ENCODE measurements around the gene PHKA2. TPM values are rescaled to one million over a fixed set of nuclear protein-coding genes. Genes with fewer than 3 reads are reported as not detected.
A peak's percentile ranks its signal among the peaks of the same experiment; 100 is the strongest.

Gene PHKA2
- total RNA-seq, 3 donors from 2014 or later (not counting 1 experiment from before 2014, with no cell fraction given) = 34.2 to 45.9 (median 35.1) TPM

GRCh38 chrX:18886344-18887161 is 97.4 kb downstream of the PHKA2 start:
- H3K36me3 ChIP-seq (ENCODE audit: control insufficient read depth, insufficient read depth, low read length) = no peaks in the 10 kb centered on the region
- peaks cover 29% of the 10 kb centered on the region for H3K4me1 ChIP-seq (ENCODE audit: control insufficient read depth, insufficient read depth, low read length)
- TF ChIP-seq CTCF (IDR thresholded peaks at IDR 0.05) = peak; percentile 30
- peak; percentile 71 to 79 (median 72) for ATAC-seq
- intact Hi-C loops (cut with micrococcal nuclease) = loop anchor here (5.0 kb wide), 1 partner anchor 209 kb away; no protein-coding TSS in a partner anchor
- H3K27me3 Mint-ChIP-seq (ENCODE audit: low read depth in 2 of 2) = no peaks in the 10 kb centered on the region
- 2% methylated on average over 24 of the region's 26 CpGs for WGBS (ENCODE audit: insufficient coverage)
- H3K4me1 Mint-ChIP-seq = peaks cover 27 to 33% of the 10 kb centered on the region in 2 donors
- H3K27me3 ChIP-seq (ENCODE audit: control insufficient read depth, insufficient read depth, low read length) = no peaks in the 10 kb centered on the region
- H3K36me3 Mint-ChIP-seq = no peaks in the 10 kb centered on the region
- H3K4me3 ChIP-seq (ENCODE audit: low read length) = peak overlapping the region; percentile 61
- no peaks in the 10 kb centered on the region for H3K9me3 Mint-ChIP-seq
- H3K27ac Mint-ChIP-seq = peak overlapping the region; percentile 90 to 97
- no peaks in the 10 kb centered on the region for H3K9me3 ChIP-seq (ENCODE audit: control insufficient read depth, insufficient read depth, low read length)
- H3K4me3 Mint-ChIP-seq = peak overlapping the region; percentile 95
- peak; percentile 35 to 66 for DNase-seq
- H3K27ac ChIP-seq (ENCODE audit: low read length) = peak overlapping the region; percentile 82

GRCh38 chrX:18886005-18886343 is 97.9 kb downstream of the PHKA2 start:
- 0% methylated on average over 5 of the region's 12 CpGs for WGBS (ENCODE audit: insufficient coverage)
- H3K4me3 Mint-ChIP-seq = peak overlapping the region; percentile 95
- DNase-seq = peak; percentile 18 to 39

GRCh38 chrX:18885328-18886004 is 98.4 kb downstream of the PHKA2 start:
- H3K4me1 Mint-ChIP-seq = peaks cover 27 to 33% of the 10 kb centered on the region in 2 donors
- no peaks in the 10 kb centered on the region for H3K27me3 ChIP-seq (ENCODE audit: control insufficient read depth, insufficient read depth, low read length)
- peak overlapping the region; percentile 61 for H3K4me3 ChIP-seq (ENCODE audit: low read length)
- H3K27me3 Mint-ChIP-seq (ENCODE audit: low read depth in 2 of 2) = no peaks in the 10 kb centered on the region
- peak; percentile 56 to 67 (median 63) for ATAC-seq
- H3K27ac ChIP-seq (ENCODE audit: low read length) = peak overlapping the region; percentile 82
- no peaks in the 10 kb centered on the region for H3K9me3 Mint-ChIP-seq
- no peaks in the 10 kb centered on the region for H3K9me3 ChIP-seq (ENCODE audit: control insufficient read depth, insufficient read depth, low read length)
- H3K36me3 ChIP-seq (ENCODE audit: control insufficient read depth, insufficient read depth, low read length) = no peaks in the 10 kb centered on the region
- 25% methylated on average over 8 of the region's 8 CpGs for WGBS (ENCODE audit: insufficient coverage)
- intact Hi-C loops (cut with micrococcal nuclease) = loop anchor here (5.0 kb wide), 1 partner anchor 208 kb away; no protein-coding TSS in a partner anchor
- peaks cover 29% of the 10 kb centered on the region for H3K4me1 ChIP-seq (ENCODE audit: control insufficient read depth, insufficient read depth, low read length)
- H3K36me3 Mint-ChIP-seq = no peaks in the 10 kb centered on the region
- peak overlapping the region; percentile 95 for H3K4me3 Mint-ChIP-seq
- peak in 1 of 2 donors; percentile 29 for DNase-seq
- peak overlapping the region; percentile 90 to 97 for H3K27ac Mint-ChIP-seq
- TF ChIP-seq CTCF (IDR thresholded peaks at IDR 0.05) = no peak

More at GRCh38 chrX:18886005-18886343, 97.9 kb downstream of the PHKA2 start:
- Histone ChIP-seq H3K4me3 (ENCODE audit: low read length) (peak overlapping the region; percentile 61), H3K4me1 (ENCODE audit: control insufficient read depth, insufficient read depth, low read length) (peaks cover 29% of the 10 kb centered on the region), H3K27me3 (ENCODE audit: control insufficient read depth, insufficient read depth, low read length) (no peaks in the 10 kb centered on the region), H3K9me3 (ENCODE audit: control insufficient read depth, insufficient read depth, low read length) (no peaks in the 10 kb centered on the region), H3K27ac (ENCODE audit: low read length) (peak overlapping the region; percentile 82), H3K36me3 (ENCODE audit: control insufficient read depth, insufficient read depth, low read length) (no peaks in the 10 kb centered on the region)
- intact Hi-C loops (cut with micrococcal nuclease) = loop anchor here (5.0 kb wide), 1 partner anchor 209 kb away; no protein-coding TSS in a partner anchor
- no peaks in the 10 kb centered on the region for H3K27me3 Mint-ChIP-seq (ENCODE audit: low read depth in 2 of 2)
- H3K36me3 Mint-ChIP-seq = no peaks in the 10 kb centered on the region
- peak in 1 of 3 donors; percentile 27 for ATAC-seq
- H3K27ac Mint-ChIP-seq = peak overlapping the region; percentile 90 to 97
- peaks cover 27 to 33% of the 10 kb centered on the region in 2 donors for H3K4me1 Mint-ChIP-seq
- no peaks in the 10 kb centered on the region for H3K9me3 Mint-ChIP-seq
- TF ChIP-seq CTCF (IDR thresholded peaks at IDR 0.05) = no peak

All from natural killer cell (primary cell).